ENCODE results near the gene EN1.

DNA sequence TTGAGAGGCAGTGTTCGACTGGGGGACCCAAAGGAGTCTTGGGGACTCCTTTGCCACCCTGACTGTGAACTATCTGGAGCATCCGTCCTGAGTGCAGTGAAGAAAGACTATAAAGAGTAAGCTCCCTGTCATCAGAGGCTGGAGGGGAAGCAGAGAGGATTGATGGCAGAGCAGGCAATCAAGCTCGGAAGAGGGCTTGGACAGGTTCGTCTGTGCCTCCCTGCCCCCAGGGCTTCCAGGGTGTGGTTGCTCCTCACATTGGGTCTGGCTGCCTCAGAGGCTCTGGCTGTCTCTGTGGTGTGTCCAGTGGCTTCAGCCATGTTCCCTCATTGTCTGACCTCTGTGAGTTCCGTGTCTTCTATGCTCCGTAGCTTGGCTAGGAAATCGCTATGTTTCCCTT, 13.8 kb upstream of the EN1 start:
- TF ChIP-seq, protein P1, sequence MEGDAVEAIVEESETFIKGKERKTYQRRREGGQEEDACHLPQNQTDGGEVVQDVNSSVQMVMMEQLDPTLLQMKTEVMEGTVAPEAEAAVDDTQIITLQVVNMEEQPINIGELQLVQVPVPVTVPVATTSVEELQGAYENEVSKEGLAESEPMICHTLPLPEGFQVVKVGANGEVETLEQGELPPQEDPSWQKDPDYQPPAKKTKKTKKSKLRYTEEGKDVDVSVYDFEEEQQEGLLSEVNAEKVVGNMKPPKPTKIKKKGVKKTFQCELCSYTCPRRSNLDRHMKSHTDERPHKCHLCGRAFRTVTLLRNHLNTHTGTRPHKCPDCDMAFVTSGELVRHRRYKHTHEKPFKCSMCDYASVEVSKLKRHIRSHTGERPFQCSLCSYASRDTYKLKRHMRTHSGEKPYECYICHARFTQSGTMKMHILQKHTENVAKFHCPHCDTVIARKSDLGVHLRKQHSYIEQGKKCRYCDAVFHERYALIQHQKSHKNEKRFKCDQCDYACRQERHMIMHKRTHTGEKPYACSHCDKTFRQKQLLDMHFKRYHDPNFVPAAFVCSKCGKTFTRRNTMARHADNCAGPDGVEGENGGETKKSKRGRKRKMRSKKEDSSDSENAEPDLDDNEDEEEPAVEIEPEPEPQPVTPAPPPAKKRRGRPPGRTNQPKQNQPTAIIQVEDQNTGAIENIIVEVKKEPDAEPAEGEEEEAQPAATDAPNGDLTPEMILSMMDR (IDR thresholded peaks at IDR 0.05), result no peak
- TF ChIP-seq POLR2AphosphoS5 (IDR thresholded peaks at IDR 0.05; ENCODE audit: insufficient read depth in 1 of 2, low read depth in 1 of 2), result no peak

All from vagina (tissue), 2 donors.